Gastrocnemius medialis (tissue), 4 donors: ENCODE results near the gene SLC38A8.

Experiments used
- POLR2A ChIP-seq, 2 donors: fragments of 450-650 bp; IDR thresholded peaks; one replicate each; pipeline ENCODE4 v1.6.1; 2017; ENCODE audit warnings: antibody characterized with exemption in 2 of 2, mild to moderate bottlenecking in 2 of 2, moderate library complexity in 2 of 2
- TF ChIP-seq, protein P1 (sequence below), 5 experiments: fragments of 450-650 bp in 3 of 5; fragments of 200-600 bp in 2 of 5; sonication (generic) in 2 of 5; IDR thresholded peaks in 4 of 5; conservative IDR thresholded peaks in 1 of 5; 1 replicate in 4 of 5; 2 replicates in 1 of 5; pipeline ENCODE4 v1.5.1; 2016 to 2019; ENCODE audit warnings: antibody characterized with exemption in 5 of 5, mild to moderate bottlenecking in 3 of 5, moderate library complexity in 3 of 5

DNA sequence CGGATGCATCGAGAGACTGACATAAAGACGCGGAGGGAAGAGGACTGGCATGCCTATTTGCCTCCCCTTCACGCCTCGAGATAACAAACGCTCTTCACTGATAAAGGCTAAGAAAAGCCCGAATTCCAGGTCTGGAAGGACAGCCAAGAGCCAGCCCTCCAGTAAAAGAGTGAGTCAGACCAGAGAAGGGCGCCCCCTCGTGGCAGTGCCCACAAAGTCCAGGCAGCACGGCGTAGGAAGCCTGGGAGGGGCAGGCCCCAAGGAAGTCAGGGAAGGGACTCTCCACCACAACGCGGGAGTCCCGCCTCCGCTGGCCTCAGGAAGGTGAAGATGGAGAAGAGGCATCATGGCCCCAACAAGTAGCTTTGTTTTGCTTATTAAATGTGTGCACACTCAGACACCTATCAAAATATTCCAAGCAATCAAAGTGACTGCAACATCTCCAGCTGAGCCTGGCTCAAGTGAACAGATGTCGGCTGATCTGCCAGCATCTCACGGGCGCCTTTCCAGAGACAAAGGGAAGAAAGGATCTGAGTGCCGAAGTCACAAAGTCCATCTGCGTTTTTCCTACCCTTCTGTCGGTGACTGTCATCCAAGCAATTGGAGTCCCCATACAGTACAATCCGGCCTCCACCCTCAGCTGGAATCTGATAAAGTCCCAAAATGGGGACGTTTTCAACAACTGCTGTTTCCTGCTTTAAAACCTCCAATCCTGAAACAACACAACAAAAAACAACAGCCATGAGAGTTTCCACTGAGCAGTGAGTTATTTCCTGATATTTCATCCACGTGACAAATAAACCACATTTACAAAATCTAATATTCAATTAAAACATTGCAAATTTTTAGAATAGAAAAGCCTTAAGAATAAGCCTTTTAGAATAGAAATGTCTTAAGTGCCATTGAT lies 20.4 kb upstream of the SLC38A8 start:
- TF ChIP-seq, protein P1, sequence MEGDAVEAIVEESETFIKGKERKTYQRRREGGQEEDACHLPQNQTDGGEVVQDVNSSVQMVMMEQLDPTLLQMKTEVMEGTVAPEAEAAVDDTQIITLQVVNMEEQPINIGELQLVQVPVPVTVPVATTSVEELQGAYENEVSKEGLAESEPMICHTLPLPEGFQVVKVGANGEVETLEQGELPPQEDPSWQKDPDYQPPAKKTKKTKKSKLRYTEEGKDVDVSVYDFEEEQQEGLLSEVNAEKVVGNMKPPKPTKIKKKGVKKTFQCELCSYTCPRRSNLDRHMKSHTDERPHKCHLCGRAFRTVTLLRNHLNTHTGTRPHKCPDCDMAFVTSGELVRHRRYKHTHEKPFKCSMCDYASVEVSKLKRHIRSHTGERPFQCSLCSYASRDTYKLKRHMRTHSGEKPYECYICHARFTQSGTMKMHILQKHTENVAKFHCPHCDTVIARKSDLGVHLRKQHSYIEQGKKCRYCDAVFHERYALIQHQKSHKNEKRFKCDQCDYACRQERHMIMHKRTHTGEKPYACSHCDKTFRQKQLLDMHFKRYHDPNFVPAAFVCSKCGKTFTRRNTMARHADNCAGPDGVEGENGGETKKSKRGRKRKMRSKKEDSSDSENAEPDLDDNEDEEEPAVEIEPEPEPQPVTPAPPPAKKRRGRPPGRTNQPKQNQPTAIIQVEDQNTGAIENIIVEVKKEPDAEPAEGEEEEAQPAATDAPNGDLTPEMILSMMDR (IDR thresholded peaks at IDR 0.05 in 4 of 5, conservative IDR thresholded peaks at IDR 0.05 in 1 of 5), result peak; percentile 74 to 89 (median 83)
- TF ChIP-seq POLR2A (IDR thresholded peaks at IDR 0.05), result no peak
